ENCODE data around the gene TSPAN9.

Gene TSPAN9

GRCh38 chr12:3227076-3227975 is 150.1 kb downstream of the TSPAN9 start:
- no peak for DNase-seq

- no peak for DNase-seq
These were observed 151.4 kb downstream of the TSPAN9 start for GRCh38 chr12:3228552-3228951.

- no peak for DNase-seq
These were observed 152.4 kb downstream of the TSPAN9 start for GRCh38 chr12:3229577-3229976.

- DNase-seq: no peak
These were observed 153.7 kb downstream of the TSPAN9 start for GRCh38 chr12:3230758-3231375.

GRCh38 chr12:3231399-3231876 is 154.3 kb downstream of the TSPAN9 start:
- no peak for DNase-seq

- no peak for DNase-seq
These were observed 156.6 kb downstream of the TSPAN9 start for GRCh38 chr12:3233797-3234196.

GRCh38 chr12:3236345-3237187 is 159.4 kb downstream of the TSPAN9 start:
- DNase-seq: no peak

GRCh38 chr12:3238196-3238595 is 161.0 kb downstream of the TSPAN9 start:
- DNase-seq: no peak

GRCh38 chr12:3241621-3242020 is 164.4 kb downstream of the TSPAN9 start:
- DNase-seq: no peak

- no peak for DNase-seq
These were observed 165.2 kb downstream of the TSPAN9 start for GRCh38 chr12:3242199-3242863.

- peak in 1 of 4 experiments; percentile 18 for DNase-seq
These were observed 166.4 kb downstream of the TSPAN9 start for GRCh38 chr12:3243376-3244084.

GRCh38 chr12:3244219-3244750 is 167.1 kb downstream of the TSPAN9 start:
- no peak for DNase-seq

- DNase-seq: no peak
These were observed 169.1 kb downstream of the TSPAN9 start for GRCh38 chr12:3246253-3246652.

- DNase-seq: no peak
These were observed 169.9 kb downstream of the TSPAN9 start for GRCh38 chr12:3247077-3247476.

GRCh38 chr12:3247629-3248161 is 170.5 kb downstream of the TSPAN9 start:
- no peak for DNase-seq

- peak; percentile 21 to 52 (median 26) for DNase-seq
These were observed 172.1 kb downstream of the TSPAN9 start for GRCh38 chr12:3249081-3249800.

- no peak for DNase-seq
These were observed 172.9 kb downstream of the TSPAN9 start for GRCh38 chr12:3250034-3250433.

GRCh38 chr12:3250576-3250975 is 173.4 kb downstream of the TSPAN9 start:
- no peak for DNase-seq

GRCh38 chr12:3251067-3251466 is 173.9 kb downstream of the TSPAN9 start:
- peak in 2 of 4 experiments; percentile 7 to 12 for DNase-seq

- DNase-seq: no peak
These were observed 174.5 kb downstream of the TSPAN9 start for GRCh38 chr12:3251691-3252090.
